G401.6 (cell line): ENCODE measurements around the gene GRIN2A.
"Not testable (repeated sequence)": the region's sequence is repeated elsewhere in the genome, so short reads cannot be mapped to it uniquely, and the experiment has no call there.

Experiments used
- FAIRE-seq: peaks from 2 replicates; lab custom pipeline; 2012; peaks lifted over from hg19 to GRCh38; lab: Jason Lieb, UNC

GRIN2A gene

DNA sequence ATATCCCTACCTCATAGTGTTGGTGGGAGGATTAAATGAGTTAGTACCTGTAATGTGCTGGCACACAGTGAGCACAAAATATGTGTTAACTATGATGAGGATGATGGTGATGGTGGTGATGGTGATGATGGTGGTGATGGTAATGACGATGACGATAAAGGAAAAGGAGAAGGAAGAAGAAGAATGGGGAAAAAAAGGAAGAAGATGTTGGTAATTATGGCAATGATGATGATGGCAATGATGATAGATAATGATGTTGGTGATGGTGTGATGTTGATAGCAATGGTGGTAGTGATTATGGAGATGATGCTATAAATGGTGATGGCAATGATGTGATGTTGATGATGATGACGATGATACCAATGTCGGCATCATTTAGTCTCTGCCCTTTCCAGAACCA, 270.2 kb downstream of the GRIN2A start:
- FAIRE-seq: no peak

DNA sequence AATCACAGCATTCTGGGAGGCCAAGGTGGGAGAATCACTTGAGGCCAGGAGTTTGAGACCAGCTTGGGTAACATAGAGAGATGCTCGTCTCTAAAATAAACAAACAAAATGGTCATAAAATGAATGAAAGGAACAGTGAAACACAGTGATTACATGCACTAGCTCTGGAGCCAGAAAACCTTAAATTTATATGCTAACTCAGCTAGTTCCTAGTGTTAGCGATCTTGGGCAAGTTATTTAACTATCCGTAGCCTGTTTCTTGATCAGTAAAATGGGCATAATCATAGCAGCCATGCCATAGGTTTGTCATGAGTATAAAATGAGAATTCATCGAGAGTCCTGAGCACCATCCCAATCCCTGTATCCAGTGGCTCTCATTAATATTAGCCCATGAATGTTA, 271.0 kb downstream of the GRIN2A start:
- FAIRE-seq: no peak

- no peak for FAIRE-seq
These were observed 273.0 kb downstream of the GRIN2A start for GRCh38 chr16:9909072-9909825.

GRCh38 chr16:9908613-9909012, 273.6 kb downstream of the GRIN2A start:
- FAIRE-seq: no peak

DNA sequence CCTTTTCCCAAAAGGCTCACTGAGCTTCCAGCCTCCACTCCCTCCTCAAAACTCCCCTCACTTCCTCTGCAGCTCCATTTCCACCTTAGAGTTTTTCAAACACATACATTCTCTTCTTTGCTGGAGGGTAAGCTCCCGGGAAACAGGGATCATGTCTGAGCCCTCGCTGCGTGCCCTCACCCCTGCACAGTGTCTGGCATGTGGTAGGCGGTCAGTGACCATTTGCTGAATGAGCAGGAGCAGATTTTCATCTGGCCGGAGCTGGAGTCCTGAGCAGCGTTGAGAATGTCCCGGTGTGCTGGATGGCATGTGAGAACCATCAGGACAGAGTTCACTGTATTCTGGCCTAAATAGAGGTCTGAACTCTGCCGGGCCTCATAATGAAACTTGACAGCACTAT, 274.5 kb downstream of the GRIN2A start:
- no peak for FAIRE-seq

DNA sequence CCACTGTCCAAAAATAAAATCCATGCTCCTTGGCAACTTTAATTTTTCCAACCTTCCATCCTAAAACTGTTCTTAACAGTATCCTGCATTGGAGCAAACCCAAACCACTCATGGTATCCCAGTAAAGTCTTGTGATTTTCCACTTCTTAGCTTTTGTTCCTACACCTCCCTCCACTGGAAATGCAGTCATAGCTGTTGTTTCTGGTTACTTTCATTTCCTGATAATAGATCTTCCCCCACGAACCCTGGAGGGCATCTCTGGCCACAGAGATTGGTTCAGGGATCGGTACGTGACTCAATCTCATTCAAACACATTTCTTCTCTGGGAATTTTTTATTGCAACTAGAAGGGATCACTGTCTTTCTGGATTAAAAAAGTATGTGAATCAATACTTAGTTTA, 276.0 kb downstream of the GRIN2A start:
- no peak for FAIRE-seq

- no peak for FAIRE-seq
These were observed 277.7 kb downstream of the GRIN2A start for GRCh38 chr16:9904526-9904925.

- no peak for FAIRE-seq
These were observed 281.7 kb downstream of the GRIN2A start for GRCh38 chr16:9900576-9900975.

DNA sequence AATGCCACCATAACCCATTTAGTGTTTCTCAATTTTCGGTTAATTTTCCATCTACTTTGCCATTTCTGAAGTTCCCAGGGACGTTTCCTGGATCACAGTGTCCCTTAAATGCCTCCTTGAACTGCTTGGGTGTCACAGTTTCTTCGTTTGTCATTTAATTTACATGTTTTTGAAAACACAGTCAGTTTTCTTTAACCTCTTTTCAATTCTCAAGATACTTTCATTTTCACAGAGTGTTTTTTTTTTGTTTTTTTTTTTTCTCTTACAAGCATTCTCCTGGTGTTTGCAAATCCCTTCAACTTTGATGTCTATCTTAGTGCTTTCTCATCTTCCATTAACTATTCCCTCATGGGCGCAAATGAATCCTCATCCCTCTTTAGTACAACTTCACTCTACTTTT, 283.7 kb downstream of the GRIN2A start:
- FAIRE-seq: no peak

DNA sequence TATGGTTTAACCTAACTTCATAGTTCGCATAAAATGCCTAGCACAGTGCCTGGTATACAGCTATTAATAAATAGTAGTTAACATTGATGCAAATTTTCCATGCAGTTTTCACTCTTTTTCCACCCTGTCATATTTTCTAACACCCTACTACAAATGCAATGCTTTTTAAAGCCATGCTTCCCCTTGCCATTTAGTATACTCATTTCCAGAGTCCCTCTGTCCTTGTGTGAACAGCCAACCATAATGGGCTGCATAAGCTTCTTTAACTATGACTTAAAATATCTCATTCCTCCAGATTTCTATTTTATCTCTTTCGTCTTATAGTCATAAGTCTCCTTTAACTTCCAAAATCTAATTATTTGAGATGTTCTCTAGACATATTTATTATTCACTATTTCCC, 284.1 kb downstream of the GRIN2A start:
- FAIRE-seq: no peak

DNA sequence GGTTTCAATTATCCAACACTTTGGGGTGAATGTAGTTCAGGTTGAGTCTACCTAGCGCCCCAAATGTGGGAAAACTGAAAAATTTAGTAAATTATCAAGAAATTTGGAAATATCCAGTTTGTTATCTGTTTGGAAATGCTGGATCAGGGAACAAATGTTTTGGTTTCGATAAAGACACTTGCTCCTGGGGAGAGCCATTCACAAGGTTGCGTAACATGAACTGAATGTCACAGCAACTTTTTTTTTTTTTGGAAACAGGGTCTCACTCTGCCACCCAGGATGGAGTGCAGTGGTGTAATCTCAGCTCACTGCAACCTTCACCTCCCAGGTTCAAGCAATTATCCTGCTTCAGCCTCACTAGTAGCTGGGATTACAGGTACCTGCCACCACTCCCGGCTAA, 286.4 kb downstream of the GRIN2A start:
- FAIRE-seq: no peak

DNA sequence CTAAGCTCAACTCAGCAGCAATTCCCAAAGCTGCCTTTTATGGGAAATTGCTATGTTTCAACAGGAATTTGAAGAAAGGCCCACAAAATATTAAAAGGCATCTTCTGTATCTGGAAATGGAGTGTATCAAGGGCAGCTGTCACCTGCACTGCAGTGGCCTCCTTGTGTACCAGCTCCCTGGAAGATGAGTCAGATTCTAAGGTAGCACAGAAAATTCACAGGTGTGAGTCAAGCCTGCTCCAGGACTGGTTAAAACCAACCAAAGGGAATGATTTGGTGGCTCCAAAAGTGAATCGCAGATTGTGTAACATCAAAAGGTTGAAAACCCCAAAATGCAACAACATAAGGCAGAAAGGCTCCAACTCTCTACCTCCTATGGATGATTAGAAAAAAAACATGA, 296.4 kb downstream of the GRIN2A start:
- no peak for FAIRE-seq

GRCh38 chr16:9885467-9885866, 296.8 kb downstream of the GRIN2A start:
- no peak for FAIRE-seq

- FAIRE-seq: not testable (repeated sequence)
These were observed 306.2 kb downstream of the GRIN2A start for GRCh38 chr16:9875981-9876380.

DNA sequence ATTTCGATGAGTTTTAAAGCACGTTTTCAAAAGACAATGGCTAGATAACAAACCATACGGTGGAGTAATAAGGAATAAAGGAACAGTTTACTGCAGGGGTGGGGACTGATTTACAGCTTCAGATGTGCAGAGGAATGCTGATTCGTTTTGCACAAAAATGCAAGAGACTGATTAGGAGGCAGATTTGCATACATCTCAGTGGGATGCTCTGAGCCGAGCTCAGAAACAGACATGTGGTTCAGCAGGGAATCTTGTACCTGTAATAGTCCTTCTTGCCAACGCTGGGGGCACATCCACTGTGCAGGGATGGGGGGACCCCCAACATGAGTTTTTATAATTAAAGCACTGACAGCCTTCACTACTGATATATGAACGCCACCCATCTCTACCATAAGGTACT, 308.0 kb downstream of the GRIN2A start:
- FAIRE-seq: no peak

- FAIRE-seq: no peak
These were observed 311.3 kb downstream of the GRIN2A start for GRCh38 chr16:9870962-9871361.

DNA sequence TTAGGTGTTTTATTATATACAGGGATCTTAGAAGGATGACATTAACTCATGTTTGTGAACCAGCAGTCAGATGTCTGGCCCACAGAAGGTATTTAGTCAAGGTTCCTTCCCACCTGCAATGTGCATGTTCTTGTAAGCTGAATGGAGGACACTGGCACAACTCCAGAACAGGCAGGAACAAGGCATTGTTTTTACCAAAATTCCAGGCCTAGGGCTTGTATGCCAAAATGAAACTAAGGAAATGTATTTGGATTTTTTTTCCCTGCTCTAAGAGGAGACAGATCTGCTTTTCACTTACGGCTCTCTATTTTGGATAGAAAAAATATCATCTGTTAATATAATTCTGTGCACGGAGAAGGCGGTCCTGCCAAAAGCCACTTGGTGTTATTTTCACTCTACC, 312.5 kb downstream of the GRIN2A start:
- FAIRE-seq: no peak

GRCh38 chr16:9868606-9869149, 313.6 kb downstream of the GRIN2A start:
- no peak for FAIRE-seq

GRCh38 chr16:9867176-9867575, 315.1 kb downstream of the GRIN2A start:
- FAIRE-seq: no peak

DNA sequence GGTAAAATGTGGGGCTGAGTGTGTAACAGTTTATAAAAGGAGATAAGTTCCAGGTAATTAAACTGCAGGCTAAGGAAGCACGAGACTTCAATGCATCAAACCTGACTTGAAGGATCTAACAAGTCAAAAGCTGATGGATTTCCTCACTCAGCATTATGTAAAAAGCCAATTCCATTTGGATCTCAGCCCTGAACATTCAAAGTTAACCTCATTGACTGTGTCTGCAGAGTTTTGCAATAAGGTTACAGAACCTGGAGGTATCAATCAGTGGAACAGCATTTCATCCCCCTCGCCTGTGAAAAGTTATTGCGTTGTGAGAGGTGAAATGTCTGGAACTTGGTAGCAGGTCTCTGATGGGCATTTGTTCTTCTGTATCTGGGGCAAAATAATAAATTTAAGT, 317.8 kb downstream of the GRIN2A start:
- FAIRE-seq: no peak

DNA sequence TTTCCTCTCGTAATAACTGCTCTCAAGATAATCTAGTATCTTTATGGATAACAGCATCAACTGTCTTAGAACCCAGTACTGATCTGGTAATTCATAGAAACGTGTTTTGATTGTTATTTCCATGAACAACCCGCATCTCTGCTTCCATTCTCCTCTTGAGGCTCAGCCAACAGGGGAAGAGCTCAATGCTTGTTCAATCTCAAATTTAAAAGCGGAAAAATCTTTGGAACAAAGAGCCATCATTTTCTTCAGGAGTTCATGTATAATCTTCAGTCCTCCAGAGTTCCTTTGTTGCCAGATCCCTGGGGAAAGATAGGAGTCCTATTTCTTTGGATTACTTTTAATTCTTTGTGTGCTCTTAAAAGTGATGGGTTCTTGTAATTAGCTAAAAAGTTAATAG, 319.9 kb downstream of the GRIN2A start:
- no peak for FAIRE-seq

DNA sequence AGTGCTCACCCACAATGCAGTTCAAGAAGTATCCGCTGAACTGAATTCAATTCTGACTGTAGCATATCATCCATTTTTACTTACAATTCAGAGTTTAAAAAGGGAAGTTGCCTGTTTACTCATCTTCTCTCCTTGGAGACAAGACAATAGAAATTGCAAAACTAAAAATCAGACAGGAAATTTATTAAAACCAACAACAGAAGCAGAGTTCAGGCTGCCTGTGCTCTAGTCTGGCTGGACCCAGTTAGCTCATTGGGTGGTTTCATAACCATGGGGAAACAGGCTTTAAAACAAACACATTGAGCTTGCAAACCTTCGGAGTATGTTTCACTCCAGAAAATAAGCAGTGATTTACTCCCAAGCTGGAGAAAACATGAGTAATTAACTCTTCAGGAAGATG, 321.4 kb downstream of the GRIN2A start:
- FAIRE-seq: no peak

DNA sequence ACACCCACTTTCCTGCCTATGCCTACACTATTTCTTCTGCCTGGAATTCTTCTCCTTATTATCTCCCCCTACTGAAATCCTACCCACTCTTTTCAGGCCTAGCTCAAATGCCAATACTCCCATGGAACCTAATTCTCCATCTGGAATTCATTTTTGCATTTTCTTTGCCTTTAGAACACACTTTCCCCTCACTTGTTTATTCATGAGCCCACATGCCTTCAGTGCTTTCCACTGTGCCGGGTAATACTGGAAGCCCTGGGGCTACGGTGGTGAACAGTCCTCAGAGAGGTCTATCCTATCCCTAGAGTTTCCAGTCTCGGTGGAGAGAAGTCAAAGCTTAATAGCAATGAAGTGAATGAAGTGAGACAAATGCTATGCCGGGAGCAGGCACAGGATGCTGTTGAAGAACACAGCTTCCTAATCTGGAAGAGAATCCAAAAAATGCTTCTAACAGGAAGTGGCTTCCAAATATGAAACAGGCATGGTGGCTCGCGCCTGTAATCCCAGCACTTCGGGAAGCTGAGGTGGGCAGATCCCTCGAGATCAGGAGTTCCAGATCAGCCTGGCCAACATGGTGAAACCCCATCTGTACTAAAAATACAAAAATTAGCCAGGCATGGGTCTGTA, 322.4 kb downstream of the GRIN2A start:
- FAIRE-seq: no peak

DNA sequence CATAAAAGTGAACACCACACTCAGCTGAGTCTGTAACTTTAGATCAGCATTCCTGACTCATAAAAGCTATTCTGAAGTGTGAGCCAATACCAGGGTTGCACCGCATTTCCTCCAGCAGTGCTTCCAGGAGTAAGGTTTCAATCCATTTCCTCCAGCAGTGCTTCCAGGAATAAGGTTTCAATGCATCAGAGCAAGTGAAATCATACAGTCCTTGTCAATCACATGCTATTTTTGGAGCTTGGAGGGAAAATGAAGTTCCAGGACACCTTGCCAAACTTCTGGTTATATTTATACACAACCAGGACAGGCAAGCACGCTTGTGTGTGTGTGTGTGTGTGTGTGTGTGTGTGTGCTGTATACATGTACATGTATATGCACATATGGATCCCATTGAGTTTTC, 327.6 kb downstream of the GRIN2A start:
- no peak for FAIRE-seq
